Prostate gland (tissue), 2 donors: ENCODE data around the gene ACACA.

ENCODE experiments used
- POLR2A ChIP-seq: fragments of 450-650 bp; IDR thresholded peaks from one replicate; pipeline ENCODE4 v1.6.1; 2016; ENCODE audit warnings: antibody characterized with exemption, mild to moderate bottlenecking
- TF ChIP-seq, protein P1 (sequence below), 4 experiments: fragments of 200-600 bp in 2 of 4; fragments of 450-650 bp in 2 of 4; sonication (generic) in 2 of 4; IDR thresholded peaks; 1 replicate in 3 of 4; 2 replicates in 1 of 4; pipeline ENCODE4 v1.5.1; 2016 to 2019; ENCODE audit warnings: antibody characterized with exemption in 4 of 4, mild to moderate bottlenecking in 2 of 4, moderate library complexity in 2 of 4

GRCh38 chr17:37375706-37376105 is 30.9 kb downstream of the ACACA start, which contains the start of gene C17orf78:
- TF ChIP-seq, protein P1, sequence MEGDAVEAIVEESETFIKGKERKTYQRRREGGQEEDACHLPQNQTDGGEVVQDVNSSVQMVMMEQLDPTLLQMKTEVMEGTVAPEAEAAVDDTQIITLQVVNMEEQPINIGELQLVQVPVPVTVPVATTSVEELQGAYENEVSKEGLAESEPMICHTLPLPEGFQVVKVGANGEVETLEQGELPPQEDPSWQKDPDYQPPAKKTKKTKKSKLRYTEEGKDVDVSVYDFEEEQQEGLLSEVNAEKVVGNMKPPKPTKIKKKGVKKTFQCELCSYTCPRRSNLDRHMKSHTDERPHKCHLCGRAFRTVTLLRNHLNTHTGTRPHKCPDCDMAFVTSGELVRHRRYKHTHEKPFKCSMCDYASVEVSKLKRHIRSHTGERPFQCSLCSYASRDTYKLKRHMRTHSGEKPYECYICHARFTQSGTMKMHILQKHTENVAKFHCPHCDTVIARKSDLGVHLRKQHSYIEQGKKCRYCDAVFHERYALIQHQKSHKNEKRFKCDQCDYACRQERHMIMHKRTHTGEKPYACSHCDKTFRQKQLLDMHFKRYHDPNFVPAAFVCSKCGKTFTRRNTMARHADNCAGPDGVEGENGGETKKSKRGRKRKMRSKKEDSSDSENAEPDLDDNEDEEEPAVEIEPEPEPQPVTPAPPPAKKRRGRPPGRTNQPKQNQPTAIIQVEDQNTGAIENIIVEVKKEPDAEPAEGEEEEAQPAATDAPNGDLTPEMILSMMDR (IDR thresholded peaks at IDR 0.05), result no peak
- TF ChIP-seq POLR2A, result no peak
